ENCODE data around the gene EDA.

DNA sequence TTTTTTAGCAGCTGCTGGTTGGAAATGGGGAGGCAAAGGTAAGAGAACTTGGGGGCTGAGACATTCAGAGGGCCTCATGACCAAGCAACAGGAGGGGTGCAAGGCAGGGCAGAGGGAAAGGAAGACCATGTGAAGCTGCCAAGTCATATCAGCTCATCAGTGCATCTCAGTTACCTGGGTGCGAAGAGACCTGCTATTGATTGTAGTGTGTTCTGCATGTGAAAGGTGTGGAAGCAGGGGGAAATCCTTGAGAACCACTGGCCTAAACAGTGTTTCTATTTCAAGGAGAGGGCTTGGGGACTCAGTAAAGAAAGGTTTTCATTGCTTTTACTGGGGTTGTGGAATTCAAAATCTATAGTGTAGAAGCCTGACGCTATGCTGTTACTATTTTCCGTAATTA is 47.1 kb upstream of the EDA start:
- TF ChIP-seq, protein P1, sequence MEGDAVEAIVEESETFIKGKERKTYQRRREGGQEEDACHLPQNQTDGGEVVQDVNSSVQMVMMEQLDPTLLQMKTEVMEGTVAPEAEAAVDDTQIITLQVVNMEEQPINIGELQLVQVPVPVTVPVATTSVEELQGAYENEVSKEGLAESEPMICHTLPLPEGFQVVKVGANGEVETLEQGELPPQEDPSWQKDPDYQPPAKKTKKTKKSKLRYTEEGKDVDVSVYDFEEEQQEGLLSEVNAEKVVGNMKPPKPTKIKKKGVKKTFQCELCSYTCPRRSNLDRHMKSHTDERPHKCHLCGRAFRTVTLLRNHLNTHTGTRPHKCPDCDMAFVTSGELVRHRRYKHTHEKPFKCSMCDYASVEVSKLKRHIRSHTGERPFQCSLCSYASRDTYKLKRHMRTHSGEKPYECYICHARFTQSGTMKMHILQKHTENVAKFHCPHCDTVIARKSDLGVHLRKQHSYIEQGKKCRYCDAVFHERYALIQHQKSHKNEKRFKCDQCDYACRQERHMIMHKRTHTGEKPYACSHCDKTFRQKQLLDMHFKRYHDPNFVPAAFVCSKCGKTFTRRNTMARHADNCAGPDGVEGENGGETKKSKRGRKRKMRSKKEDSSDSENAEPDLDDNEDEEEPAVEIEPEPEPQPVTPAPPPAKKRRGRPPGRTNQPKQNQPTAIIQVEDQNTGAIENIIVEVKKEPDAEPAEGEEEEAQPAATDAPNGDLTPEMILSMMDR (IDR thresholded peaks at IDR 0.05), result no peak
- TF ChIP-seq POLR2A (IDR thresholded peaks at IDR 0.05), result no peak

All from body of pancreas (tissue), 4 donors.